Measurements from ENCODE around the gene TEAD2. TPM values are rescaled to one million over a fixed set of nuclear protein-coding genes. Genes with fewer than 3 reads are reported as not detected.

The TEAD2 gene
- total RNA-seq, 3 donors from 2014 or later (not counting 1 experiment from before 2014, with no cell fraction given) = not detected

DNA sequence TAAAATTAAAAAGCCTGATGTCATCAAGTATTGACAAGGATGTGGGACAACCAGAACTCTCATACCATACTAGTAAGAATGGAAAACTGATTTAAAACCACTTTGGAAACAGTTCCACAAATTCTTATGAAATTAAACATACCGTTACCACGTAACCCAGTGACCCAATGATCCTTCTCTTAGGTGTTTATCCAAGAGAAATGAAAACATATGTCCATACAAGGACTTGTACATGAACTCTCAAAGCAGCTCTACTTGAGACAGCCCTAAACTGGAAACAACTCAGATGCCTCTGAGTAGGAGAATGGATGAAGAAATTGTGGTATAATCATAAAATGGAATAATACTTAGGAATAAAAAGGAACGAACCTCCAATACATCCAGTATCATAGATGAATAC lies 64.8 kb downstream of the TEAD2 start:
- Mint-ChIP-seq H3K4me1 (peaks cover 0 to 9% of the 10 kb centered on the region in 2 donors), H3K4me3 (no peak overlapping the region), H3K9me3 (no peaks in the 10 kb centered on the region), H3K27ac (no peak overlapping the region), H3K36me3 (peaks cover under 1% of the 10 kb centered on the region), H3K27me3 (ENCODE audit: low read depth in 2 of 2) (no peaks in the 10 kb centered on the region)
- no peak overlapping the region for H3K4me3 ChIP-seq (ENCODE audit: low read length)
- H3K9me3 ChIP-seq (ENCODE audit: control insufficient read depth, insufficient read depth, low read length) = no peaks in the 10 kb centered on the region
- WGBS (ENCODE audit: insufficient coverage) = 95% methylated on average over 2 of the region's 3 CpGs
- intact Hi-C loops (cut with micrococcal nuclease) = no loop called here
- H3K27me3 ChIP-seq (ENCODE audit: control insufficient read depth, insufficient read depth, low read length) = no peaks in the 10 kb centered on the region
- DNase-seq (no peak), ATAC-seq (no peak)
- H3K36me3 ChIP-seq (ENCODE audit: control insufficient read depth, insufficient read depth, low read length) = peaks cover 4% of the 10 kb centered on the region
- H3K27ac ChIP-seq (ENCODE audit: low read length) = no peak overlapping the region
- peaks cover 10% of the 10 kb centered on the region for H3K4me1 ChIP-seq (ENCODE audit: control insufficient read depth, insufficient read depth, low read length)
- TF ChIP-seq, protein P1, sequence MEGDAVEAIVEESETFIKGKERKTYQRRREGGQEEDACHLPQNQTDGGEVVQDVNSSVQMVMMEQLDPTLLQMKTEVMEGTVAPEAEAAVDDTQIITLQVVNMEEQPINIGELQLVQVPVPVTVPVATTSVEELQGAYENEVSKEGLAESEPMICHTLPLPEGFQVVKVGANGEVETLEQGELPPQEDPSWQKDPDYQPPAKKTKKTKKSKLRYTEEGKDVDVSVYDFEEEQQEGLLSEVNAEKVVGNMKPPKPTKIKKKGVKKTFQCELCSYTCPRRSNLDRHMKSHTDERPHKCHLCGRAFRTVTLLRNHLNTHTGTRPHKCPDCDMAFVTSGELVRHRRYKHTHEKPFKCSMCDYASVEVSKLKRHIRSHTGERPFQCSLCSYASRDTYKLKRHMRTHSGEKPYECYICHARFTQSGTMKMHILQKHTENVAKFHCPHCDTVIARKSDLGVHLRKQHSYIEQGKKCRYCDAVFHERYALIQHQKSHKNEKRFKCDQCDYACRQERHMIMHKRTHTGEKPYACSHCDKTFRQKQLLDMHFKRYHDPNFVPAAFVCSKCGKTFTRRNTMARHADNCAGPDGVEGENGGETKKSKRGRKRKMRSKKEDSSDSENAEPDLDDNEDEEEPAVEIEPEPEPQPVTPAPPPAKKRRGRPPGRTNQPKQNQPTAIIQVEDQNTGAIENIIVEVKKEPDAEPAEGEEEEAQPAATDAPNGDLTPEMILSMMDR (IDR thresholded peaks at IDR 0.05) = no peak

DNA sequence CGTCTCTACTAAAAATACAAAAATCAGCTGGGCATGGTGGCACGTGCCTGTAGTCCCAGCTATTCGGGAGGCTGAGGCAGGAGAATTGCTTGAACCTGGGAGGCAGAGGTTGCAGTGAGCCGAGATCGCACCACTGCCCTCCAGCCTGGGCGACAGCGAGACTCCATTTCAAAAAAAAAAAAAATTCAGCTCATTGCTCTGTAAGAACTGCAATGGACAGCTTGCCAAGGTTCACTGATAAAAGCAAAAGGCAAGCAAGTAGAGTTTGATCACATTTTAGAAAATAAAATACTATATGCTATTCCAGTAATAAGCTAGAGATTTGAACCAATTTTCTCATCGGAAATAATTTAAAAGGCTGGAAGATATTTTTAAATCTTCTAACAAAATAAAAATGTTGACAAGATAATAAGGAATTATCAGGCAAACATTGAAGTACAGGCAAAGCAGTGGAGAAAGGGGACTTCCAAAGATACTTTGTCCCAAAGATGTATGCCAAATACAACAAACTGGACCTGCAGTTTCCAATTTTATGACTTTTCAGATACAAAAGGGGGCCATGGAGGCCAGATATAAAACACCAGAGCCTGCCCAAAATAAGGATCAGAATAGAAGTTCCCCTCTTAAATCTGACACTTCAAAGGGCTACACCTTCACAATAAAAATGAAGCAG lies 66.9 kb downstream of the TEAD2 start:
- Mint-ChIP-seq H3K27ac (no peak overlapping the region), H3K9me3 (no peaks in the 10 kb centered on the region), H3K4me1 (no peaks in the 10 kb centered on the region), H3K27me3 (ENCODE audit: low read depth in 2 of 2) (no peaks in the 10 kb centered on the region), H3K4me3 (no peak overlapping the region), H3K36me3 (no peaks in the 10 kb centered on the region)
- WGBS (ENCODE audit: insufficient coverage) = 99% methylated on average over 7 of the region's 8 CpGs
- DNase-seq (no peak), ATAC-seq (no peak)
- Histone ChIP-seq H3K4me3 (ENCODE audit: low read length) (no peak overlapping the region), H3K9me3 (ENCODE audit: control insufficient read depth, insufficient read depth, low read length) (no peaks in the 10 kb centered on the region), H3K27me3 (ENCODE audit: control insufficient read depth, insufficient read depth, low read length) (no peaks in the 10 kb centered on the region), H3K4me1 (ENCODE audit: control insufficient read depth, insufficient read depth, low read length) (no peaks in the 10 kb centered on the region), H3K36me3 (ENCODE audit: control insufficient read depth, insufficient read depth, low read length) (peaks cover 4% of the 10 kb centered on the region), H3K27ac (ENCODE audit: low read length) (no peak overlapping the region)
- intact Hi-C loops (cut with micrococcal nuclease) = no loop called here
- TF ChIP-seq, protein P1 (IDR thresholded peaks at IDR 0.05) = no peak

DNA sequence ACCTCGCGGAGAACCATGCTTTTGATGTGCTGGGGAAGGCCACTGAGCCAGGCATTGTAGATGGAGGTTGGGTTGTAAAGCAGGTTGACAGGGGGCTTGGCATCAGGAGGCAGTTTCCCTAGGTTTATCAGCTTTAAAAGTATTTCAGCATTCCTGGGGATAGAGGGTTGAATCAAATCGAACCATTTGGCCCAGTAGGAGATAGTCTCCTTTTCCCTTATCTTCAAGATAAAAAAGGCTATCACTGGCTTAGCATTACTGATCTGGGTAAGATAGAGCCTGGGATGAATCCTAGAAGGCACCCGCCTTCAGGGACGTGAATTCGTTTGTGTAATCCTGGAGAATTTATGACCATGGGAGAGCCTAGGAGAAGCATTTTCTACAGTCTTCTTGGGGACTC lies 67.8 kb downstream of the TEAD2 start:
- DNase-seq = no peak
- 94% methylated on average over 5 of the region's 6 CpGs for WGBS (ENCODE audit: insufficient coverage)
- Mint-ChIP-seq H3K27ac (no peak overlapping the region), H3K36me3 (no peaks in the 10 kb centered on the region), H3K4me1 (no peaks in the 10 kb centered on the region), H3K4me3 (no peak overlapping the region), H3K9me3 (no peaks in the 10 kb centered on the region), H3K27me3 (ENCODE audit: low read depth in 2 of 2) (no peaks in the 10 kb centered on the region)
- TF ChIP-seq, protein P1 (IDR thresholded peaks at IDR 0.05) = no peak
- H3K4me3 ChIP-seq (ENCODE audit: low read length) = no peak overlapping the region
- no peaks in the 10 kb centered on the region for H3K4me1 ChIP-seq (ENCODE audit: control insufficient read depth, insufficient read depth, low read length)
- ATAC-seq = no peak
- no peak overlapping the region for H3K27ac ChIP-seq (ENCODE audit: low read length)
- intact Hi-C loops (cut with micrococcal nuclease) = no loop called here
- no peaks in the 10 kb centered on the region for H3K27me3 ChIP-seq (ENCODE audit: control insufficient read depth, insufficient read depth, low read length)
- no peaks in the 10 kb centered on the region for H3K9me3 ChIP-seq (ENCODE audit: control insufficient read depth, insufficient read depth, low read length)
- peaks cover 4% of the 10 kb centered on the region for H3K36me3 ChIP-seq (ENCODE audit: control insufficient read depth, insufficient read depth, low read length)

Other genes starting within 250 kb of the TEAD2 start
- gene LIN7B, start 248.0 kb downstream of the TEAD2 start, total RNA-seq = 1 to 10 TPM; 6.2 to 8.8 (median 6.5) TPM
- gene C19orf73, start 243.3 kb downstream of the TEAD2 start, total RNA-seq = 1 to 10 TPM; 2.3 to 2.7 (median 2.7) TPM
- 1 to 10 TPM; 5.3 to 5.5 (median 5.3) TPM for gene PPFIA3, start 242.9 kb downstream of the TEAD2 start, total RNA-seq
- not detected for gene HRC, start 207.0 kb downstream of the TEAD2 start, total RNA-seq
- gene TRPM4, start 204.6 kb downstream of the TEAD2 start, total RNA-seq = under 1 TPM in 1 of 3 donors, not detected in 2; 0.20 TPM
- gene SLC6A16, start 37.2 kb downstream of the TEAD2 start, total RNA-seq = 10 to 100 TPM in 2 of 3 donors, 1 to 10 TPM in 1; 7.2 to 11.5 (median 10.8) TPM
- gene CD37, start 27.0 kb downstream of the TEAD2 start, total RNA-seq = 100 to 1,000 TPM; 322 to 392 (median 359) TPM
- gene DKKL1, start 1.5 kb upstream of the TEAD2 start, total RNA-seq = not detected
- under 1 TPM in 2 of 3 donors, not detected in 1; 0.73 to 0.80 TPM for gene KASH5, start 25.8 kb upstream of the TEAD2 start, total RNA-seq
- not detected for gene PTH2, start 61.0 kb upstream of the TEAD2 start, total RNA-seq
- gene GFY, start 63.0 kb upstream of the TEAD2 start, total RNA-seq = not detected
- not detected for gene SLC17A7, start 79.1 kb upstream of the TEAD2 start, total RNA-seq
- gene PIH1D1, start 89.4 kb upstream of the TEAD2 start, total RNA-seq = 100 to 1,000 TPM; 112 to 149 (median 138) TPM
- 10 to 100 TPM; 39.9 to 43.2 (median 41.4) TPM for gene ALDH16A1, start 90.8 kb upstream of the TEAD2 start, total RNA-seq
- gene FLT3LG, start 111.8 kb upstream of the TEAD2 start, total RNA-seq = 10 to 100 TPM; 44.7 to 65.7 (median 64.8) TPM
- 1,000 to 10,000 TPM; 1,881 to 2,284 (median 2,283) TPM for gene RPL13A, start 125.2 kb upstream of the TEAD2 start, total RNA-seq
- gene RPS11, start 134.0 kb upstream of the TEAD2 start, total RNA-seq = 1,000 to 10,000 TPM; 1,427 to 1,714 (median 1,549) TPM
- gene FCGRT, start 150.2 kb upstream of the TEAD2 start, total RNA-seq = 10 to 100 TPM; 13.5 to 39.2 (median 19.9) TPM
- 1 to 10 TPM; 2.4 to 4.7 (median 3.0) TPM for gene RCN3, start 165.6 kb upstream of the TEAD2 start, total RNA-seq
- gene NOSIP, start 218.1 kb upstream of the TEAD2 start, total RNA-seq = 10 to 100 TPM; 46.7 to 63.6 (median 59.8) TPM
- gene PRRG2, start 218.9 kb upstream of the TEAD2 start, total RNA-seq = under 1 TPM in 2 of 3 donors, not detected in 1; 0.39 to 0.56 TPM
- 10 to 100 TPM; 51.1 to 62.1 (median 56.0) TPM for gene PRR12, start 228.8 kb upstream of the TEAD2 start, total RNA-seq

All from natural killer cell (primary cell).